ENCODE results near the gene ARCN1.
A peak's percentile ranks its signal among the peaks of the same experiment; 100 is the strongest.

The ARCN1 gene

GRCh38 chr11:118641397-118642019 lies 69.3 kb downstream of the ARCN1 start:
- no peak for DNase-seq
- TF ChIP-seq, protein P1, sequence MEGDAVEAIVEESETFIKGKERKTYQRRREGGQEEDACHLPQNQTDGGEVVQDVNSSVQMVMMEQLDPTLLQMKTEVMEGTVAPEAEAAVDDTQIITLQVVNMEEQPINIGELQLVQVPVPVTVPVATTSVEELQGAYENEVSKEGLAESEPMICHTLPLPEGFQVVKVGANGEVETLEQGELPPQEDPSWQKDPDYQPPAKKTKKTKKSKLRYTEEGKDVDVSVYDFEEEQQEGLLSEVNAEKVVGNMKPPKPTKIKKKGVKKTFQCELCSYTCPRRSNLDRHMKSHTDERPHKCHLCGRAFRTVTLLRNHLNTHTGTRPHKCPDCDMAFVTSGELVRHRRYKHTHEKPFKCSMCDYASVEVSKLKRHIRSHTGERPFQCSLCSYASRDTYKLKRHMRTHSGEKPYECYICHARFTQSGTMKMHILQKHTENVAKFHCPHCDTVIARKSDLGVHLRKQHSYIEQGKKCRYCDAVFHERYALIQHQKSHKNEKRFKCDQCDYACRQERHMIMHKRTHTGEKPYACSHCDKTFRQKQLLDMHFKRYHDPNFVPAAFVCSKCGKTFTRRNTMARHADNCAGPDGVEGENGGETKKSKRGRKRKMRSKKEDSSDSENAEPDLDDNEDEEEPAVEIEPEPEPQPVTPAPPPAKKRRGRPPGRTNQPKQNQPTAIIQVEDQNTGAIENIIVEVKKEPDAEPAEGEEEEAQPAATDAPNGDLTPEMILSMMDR (IDR thresholded peaks at IDR 0.05): no peak
- no peaks in the 10 kb centered on the region for H3K9me3 ChIP-seq
- H3K4me1 ChIP-seq: peaks cover 0 to 22% (median 0%) of the 10 kb centered on the region in 4 donors
- H3K4me3 ChIP-seq: no peak overlapping the region
- intact Hi-C loops (cut with DNase I; ENCODE audit: low total_unique reads): no loop called here
- H3K27ac ChIP-seq: no peak overlapping the region
- H3K36me3 ChIP-seq: peaks cover 41 to 97% (median 93%) of the 10 kb centered on the region in 3 donors
- H3K27me3 ChIP-seq: no peaks in the 10 kb centered on the region

- Histone ChIP-seq H3K4me1 (peaks cover 0 to 22% (median 0%) of the 10 kb centered on the region in 4 donors), H3K27ac (peak overlapping the region in 1 of 2 donors; percentile 7), H3K27me3 (no peaks in the 10 kb centered on the region), H3K36me3 (peaks cover 56 to 98% (median 93%) of the 10 kb centered on the region in 3 donors), H3K4me3 (no peak overlapping the region), H3K9me3 (no peaks in the 10 kb centered on the region)
- DNase-seq: no peak
- TF ChIP-seq, protein P1 (IDR thresholded peaks at IDR 0.05): no peak
- intact Hi-C loops (cut with DNase I; ENCODE audit: low total_unique reads): no loop called here
Measured at GRCh38 chr11:118643142-118643994, 71.2 kb downstream of the ARCN1 start.

DNA sequence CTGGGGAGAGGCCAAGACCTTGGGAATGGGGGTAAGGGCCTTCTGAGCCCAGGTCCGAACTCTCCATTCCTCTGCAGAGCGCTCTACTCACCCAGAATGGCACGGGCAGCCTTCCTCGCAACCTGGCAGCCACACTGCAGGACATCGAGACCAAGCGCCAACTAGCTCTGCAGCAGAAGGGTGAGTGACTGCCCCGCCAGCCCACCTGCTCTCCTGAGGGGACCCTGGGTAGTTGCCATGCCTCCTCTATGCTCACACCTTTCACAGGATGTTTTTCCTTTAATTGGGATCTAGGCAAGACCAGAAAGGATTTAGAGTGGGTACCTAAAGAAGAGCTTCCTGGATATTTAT lies 71.8 kb downstream of the ARCN1 start:
- TF ChIP-seq, protein P1 (IDR thresholded peaks at IDR 0.05): no peak
- H3K4me3 ChIP-seq: no peak overlapping the region
- H3K27me3 ChIP-seq: no peaks in the 10 kb centered on the region
- peaks cover 56 to 98% (median 94%) of the 10 kb centered on the region in 3 donors for H3K36me3 ChIP-seq
- no peak for DNase-seq
- no peaks in the 10 kb centered on the region for H3K9me3 ChIP-seq
- intact Hi-C loops (cut with DNase I; ENCODE audit: low total_unique reads): no loop called here
- H3K27ac ChIP-seq: peak overlapping the region in 1 of 2 donors; percentile 7
- peaks cover 0 to 22% (median 0%) of the 10 kb centered on the region in 4 donors for H3K4me1 ChIP-seq

DNA sequence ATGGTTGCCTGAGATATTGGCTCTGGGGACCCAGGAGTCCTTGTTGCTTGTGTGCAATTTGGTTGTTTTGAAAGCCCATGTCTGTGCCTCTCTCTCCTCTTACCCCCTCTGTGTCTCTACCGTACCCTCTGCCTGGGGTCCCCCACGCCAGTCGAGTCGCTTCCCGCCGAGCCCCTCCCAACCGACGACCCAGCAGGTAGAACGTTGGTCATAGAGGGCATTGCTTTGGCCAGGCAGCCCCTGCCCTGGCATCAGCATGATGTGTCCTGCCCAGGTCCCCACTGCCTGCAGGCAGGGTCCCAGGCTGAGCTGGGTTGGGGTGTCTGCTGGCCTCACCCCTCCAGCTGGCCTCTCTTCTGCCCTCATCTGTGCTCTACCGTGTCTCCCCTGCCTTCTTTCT lies 72.3 kb downstream of the ARCN1 start:
- intact Hi-C loops (cut with DNase I; ENCODE audit: low total_unique reads): no loop called here
- H3K36me3 ChIP-seq: peaks cover 54 to 98% (median 94%) of the 10 kb centered on the region in 3 donors
- H3K27ac ChIP-seq: no peak overlapping the region
- H3K27me3 ChIP-seq: no peaks in the 10 kb centered on the region
- no peaks in the 10 kb centered on the region for H3K9me3 ChIP-seq
- H3K4me1 ChIP-seq: peaks cover 0 to 21% (median 0%) of the 10 kb centered on the region in 4 donors
- TF ChIP-seq, protein P1 (IDR thresholded peaks at IDR 0.05): no peak
- DNase-seq: no peak
- H3K4me3 ChIP-seq: no peak overlapping the region

- Histone ChIP-seq H3K27me3 (no peaks in the 10 kb centered on the region), H3K9me3 (no peaks in the 10 kb centered on the region), H3K36me3 (peaks cover 57 to 98% (median 94%) of the 10 kb centered on the region in 3 donors), H3K27ac (no peak overlapping the region), H3K4me1 (peaks cover 0 to 14% (median 0%) of the 10 kb centered on the region in 4 donors), H3K4me3 (no peak overlapping the region)
- DNase-seq: no peak
- intact Hi-C loops (cut with DNase I; ENCODE audit: low total_unique reads): no loop called here
- TF ChIP-seq, protein P1 (IDR thresholded peaks at IDR 0.05): no peak
Measured at GRCh38 chr11:118645066-118645715, 73.0 kb downstream of the ARCN1 start.
